PC-9 (cell line): Measurements from ENCODE around the gene ERBB4. TPM values are rescaled to one million over a fixed set of nuclear protein-coding genes. Genes with fewer than 3 reads are reported as not detected.
"Not testable (repeated sequence)": the region's sequence is repeated elsewhere in the genome, so short reads cannot be mapped to it uniquely, and the experiment has no call there.

ENCODE experiments used
- BruUV-seq: library from RNA; stranded (reverse); fragments of 400-500 nt; replicated peaks from 2 replicates; lab custom pipeline; 2021; lab: Mats Ljungman, UMichigan
- CTCF ChIA-PET: fragments of 300-600 bp; sonication (Branson Sonifier 250); formaldehyde crosslinking; loops from one replicate; lab custom pipeline; 2022; ENCODE audit warnings: antibody characterized with exemption; lab: Charles Lee
- POLR2A ChIA-PET: fragments of 300-600 bp; sonication (Branson Sonifier 250); formaldehyde crosslinking; loops from one replicate; lab custom pipeline; 2022; ENCODE audit warnings: antibody characterized with exemption; ENCODE audit not compliant: unreplicated experiment; lab: Charles Lee
- DNase-seq, 2 experiments: peaks; one replicate each; pipeline versions ENCODE4 v3.0.0 to v3.0.0-alpha.2; 2015 to 2022; ENCODE audit warnings: mixed read lengths in 1 of 2
- H2AFZ ChIP-seq: fragments of 200-600 bp; sonication (generic); 2 replicates; pipeline ENCODE4 v1.8.1; 2017; ENCODE audit warnings: antibody characterized with exemption
- H3F3A ChIP-seq: fragments of 200-600 bp; sonication (generic); 2 replicates; pipeline ENCODE4 v1.8.1; 2017; ENCODE audit warnings: antibody characterized with exemption, mild to moderate bottlenecking, low read depth; ENCODE audit not compliant: insufficient read depth
- H3K27ac ChIP-seq: fragments of 200-600 bp; sonication (generic); 2 replicates; pipeline ENCODE4 v1.6.1; 2016; ENCODE audit warnings: mixed run types
- H3K27me3 ChIP-seq: fragments of 200-600 bp; sonication (generic); 2 replicates; pipeline ENCODE4 v1.6.1; 2016; ENCODE audit warnings: low read depth, mixed run types; ENCODE audit not compliant: insufficient read depth
- H3K36me3 ChIP-seq: fragments of 200-600 bp; sonication (generic); 2 replicates; pipeline ENCODE4 v1.6.1; 2016; ENCODE audit warnings: low read depth, mixed run types
- H3K4me1 ChIP-seq: fragments of 200-600 bp; sonication (generic); replicated peaks from 2 replicates; pipeline ENCODE4 v1.6.1; 2016; ENCODE audit warnings: mixed run types; ENCODE audit not compliant: insufficient read depth
- H3K4me2 ChIP-seq: fragments of 200-600 bp; sonication (generic); 2 replicates; pipeline ENCODE4 v1.6.1; 2017; ENCODE audit warnings: mixed run types
- H3K4me3 ChIP-seq: fragments of 200-600 bp; sonication (generic); 2 replicates; pipeline ENCODE4 v1.6.1; 2016; ENCODE audit warnings: mixed run types
- H3K79me2 ChIP-seq: fragments of 200-600 bp; sonication (generic); 2 replicates; pipeline ENCODE4 v1.6.1; 2017; ENCODE audit warnings: low read depth, mixed run types
- H3K9me2 ChIP-seq: fragments of 200-600 bp; sonication (generic); 2 replicates; pipeline ENCODE4 v1.8.1; 2017; ENCODE audit warnings: mild to moderate bottlenecking; ENCODE audit not compliant: insufficient read depth
- H3K9me3 ChIP-seq: fragments of 200-600 bp; sonication (generic); 2 replicates; pipeline ENCODE4 v1.8.1; 2016; ENCODE audit warnings: low read depth; ENCODE audit not compliant: insufficient read depth
- H4K20me1 ChIP-seq: fragments of 200-600 bp; sonication (generic); 2 replicates; pipeline ENCODE4 v1.8.1; 2017; ENCODE audit not compliant: insufficient read depth
- EZH2 ChIP-seq: fragments of 200-600 bp; sonication (generic); IDR thresholded peaks from 2 replicates; pipeline ENCODE4 v1.8.0; 2017; ENCODE audit warnings: antibody characterized with exemption, low read depth
- intact Hi-C: fragments of 100-400 bp; cut with micrococcal nuclease; formaldehyde crosslinking; loops from one replicate; pipeline ENCODE4 v1.10.0; 2022; ENCODE audit not compliant: unreplicated experiment
- total RNA-seq: library from RNA; stranded (reverse); gene quantifications from 2 replicates; pipeline ENCODE4 v1.2.3, GENCODE V29; 2021
- TF ChIP-seq, protein P1 (sequence below): fragments of 200-600 bp; sonication (generic); conservative IDR thresholded peaks from 2 replicates; pipeline ENCODE4 v1.6.1; 2017; ENCODE audit warnings: mixed run types, antibody characterized with exemption, mild to moderate bottlenecking, moderate library complexity

The ERBB4 gene
- total RNA-seq, 1 experiment from 2014 or later, result not detected

DNA sequence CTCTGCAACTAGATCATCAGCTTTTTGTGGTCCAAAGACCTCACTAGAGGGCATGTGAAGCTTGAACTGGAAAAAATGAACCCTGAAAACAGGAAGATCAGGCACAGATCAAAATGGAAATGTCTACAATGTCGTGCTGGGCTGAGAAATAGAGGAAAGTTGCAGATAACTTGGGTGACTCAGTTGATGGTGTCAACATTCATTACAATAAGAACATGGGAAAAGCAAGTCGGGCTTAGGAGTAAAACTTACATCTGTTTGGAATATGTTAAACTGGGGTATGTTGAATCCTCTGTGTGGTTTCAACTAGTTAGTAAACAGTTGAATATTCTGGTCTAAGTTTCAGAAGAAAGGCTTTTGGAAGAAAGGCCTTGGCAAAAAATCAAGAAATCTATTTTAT, 940.4 kb downstream of the ERBB4 start:
- no peaks in the 10 kb centered on the region for H3K79me2 ChIP-seq
- no peaks in the 10 kb centered on the region for H3K36me3 ChIP-seq
- no peak overlapping the region for H3K4me2 ChIP-seq
- H3K9me2 ChIP-seq, result no peaks in the 10 kb centered on the region
- no peak overlapping the region for H2AFZ ChIP-seq
- H3K4me3 ChIP-seq, result no peak overlapping the region
- H3K4me1 ChIP-seq, result no peaks in the 10 kb centered on the region
- BruUV-seq, result no TSS peak
- no peaks in the 10 kb centered on the region for H3K9me3 ChIP-seq
- H3K27me3 ChIP-seq, result no peaks in the 10 kb centered on the region
- intact Hi-C loops, result no loop called here
- ChIA-PET POLR2A (interaction anchor here (0.7 kb wide), 1 partner anchor 204 kb away, joined by 4 read pairs; no protein-coding TSS in a partner anchor), CTCF (no interaction called here)
- no peak for DNase-seq
- no peak overlapping the region for H3K27ac ChIP-seq
- TF ChIP-seq, protein P1, sequence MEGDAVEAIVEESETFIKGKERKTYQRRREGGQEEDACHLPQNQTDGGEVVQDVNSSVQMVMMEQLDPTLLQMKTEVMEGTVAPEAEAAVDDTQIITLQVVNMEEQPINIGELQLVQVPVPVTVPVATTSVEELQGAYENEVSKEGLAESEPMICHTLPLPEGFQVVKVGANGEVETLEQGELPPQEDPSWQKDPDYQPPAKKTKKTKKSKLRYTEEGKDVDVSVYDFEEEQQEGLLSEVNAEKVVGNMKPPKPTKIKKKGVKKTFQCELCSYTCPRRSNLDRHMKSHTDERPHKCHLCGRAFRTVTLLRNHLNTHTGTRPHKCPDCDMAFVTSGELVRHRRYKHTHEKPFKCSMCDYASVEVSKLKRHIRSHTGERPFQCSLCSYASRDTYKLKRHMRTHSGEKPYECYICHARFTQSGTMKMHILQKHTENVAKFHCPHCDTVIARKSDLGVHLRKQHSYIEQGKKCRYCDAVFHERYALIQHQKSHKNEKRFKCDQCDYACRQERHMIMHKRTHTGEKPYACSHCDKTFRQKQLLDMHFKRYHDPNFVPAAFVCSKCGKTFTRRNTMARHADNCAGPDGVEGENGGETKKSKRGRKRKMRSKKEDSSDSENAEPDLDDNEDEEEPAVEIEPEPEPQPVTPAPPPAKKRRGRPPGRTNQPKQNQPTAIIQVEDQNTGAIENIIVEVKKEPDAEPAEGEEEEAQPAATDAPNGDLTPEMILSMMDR, result no peak
- no peak for TF ChIP-seq EZH2
- H4K20me1 ChIP-seq, result no peaks in the 10 kb centered on the region
- H3F3A ChIP-seq, result no peaks in the 10 kb centered on the region

DNA sequence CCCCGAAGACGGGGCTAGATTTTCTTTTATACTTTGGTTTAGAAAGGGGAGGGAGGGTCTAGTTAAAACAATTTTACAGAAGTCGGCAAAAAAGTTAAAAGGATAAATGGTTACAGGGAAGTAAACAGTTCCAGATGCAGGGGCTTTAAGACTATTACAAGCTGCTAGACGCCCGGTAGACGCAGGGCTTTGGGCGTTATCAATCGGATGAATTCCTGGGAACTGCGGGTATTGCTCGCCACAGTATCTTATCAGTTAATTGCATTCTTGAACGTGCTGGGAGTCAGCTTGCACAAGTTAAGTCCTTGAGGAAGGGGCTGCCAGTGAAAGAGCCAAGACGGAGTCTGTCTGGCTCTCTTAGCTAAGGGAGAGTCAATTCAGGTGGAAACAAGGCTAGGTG, 946.6 kb downstream of the ERBB4 start:
- H3K79me2 ChIP-seq, intact Hi-C loops, H3K9me3 ChIP-seq, H3K27me3 ChIP-seq, DNase-seq, H3K9me2 ChIP-seq, H2AFZ ChIP-seq, H3K4me2 ChIP-seq, H3K4me1 ChIP-seq, H3K27ac ChIP-seq, BruUV-seq, CTCF ChIA-PET, H3K4me3 ChIP-seq, H4K20me1 ChIP-seq, POLR2A ChIA-PET, H3F3A ChIP-seq, H3K36me3 ChIP-seq: not testable (repeated sequence)

DNA sequence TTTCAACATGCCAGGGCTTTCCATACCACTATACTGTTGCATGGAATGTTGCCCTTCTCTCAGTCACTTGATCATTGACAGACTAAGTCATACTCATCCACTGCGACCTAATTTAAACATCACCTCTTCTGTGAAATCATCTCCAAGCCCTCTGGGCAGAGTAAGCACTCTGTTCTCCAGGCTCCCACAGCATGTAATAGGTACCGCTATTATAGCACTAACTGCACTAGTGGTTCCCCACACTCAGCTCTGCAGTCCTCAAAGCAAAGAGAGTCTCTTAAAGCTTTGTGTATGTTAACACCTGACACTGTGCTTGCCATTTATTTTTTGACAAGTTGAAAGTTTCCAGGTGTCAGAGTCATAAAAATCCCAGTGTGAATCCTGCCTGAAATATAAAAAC, 947.2 kb downstream of the ERBB4 start:
- no peaks in the 10 kb centered on the region for H3K9me3 ChIP-seq
- intact Hi-C loops, result no loop called here
- no peak overlapping the region for H2AFZ ChIP-seq
- H3K9me2 ChIP-seq, result no peaks in the 10 kb centered on the region
- H3K4me3 ChIP-seq, result no peak overlapping the region
- BruUV-seq, result no TSS peak
- CTCF ChIA-PET, result no interaction called here
- H3K79me2 ChIP-seq, result no peaks in the 10 kb centered on the region
- no peak overlapping the region for H3K4me2 ChIP-seq
- TF ChIP-seq, protein P1, result no peak
- TF ChIP-seq EZH2, result no peak
- no peak for DNase-seq
- POLR2A ChIA-PET, result no interaction called here
- H3K27me3 ChIP-seq, result no peaks in the 10 kb centered on the region
- H4K20me1 ChIP-seq, result no peaks in the 10 kb centered on the region
- H3K36me3 ChIP-seq, result no peaks in the 10 kb centered on the region
- no peak overlapping the region for H3K27ac ChIP-seq
- no peaks in the 10 kb centered on the region for H3K4me1 ChIP-seq
- no peaks in the 10 kb centered on the region for H3F3A ChIP-seq

DNA sequence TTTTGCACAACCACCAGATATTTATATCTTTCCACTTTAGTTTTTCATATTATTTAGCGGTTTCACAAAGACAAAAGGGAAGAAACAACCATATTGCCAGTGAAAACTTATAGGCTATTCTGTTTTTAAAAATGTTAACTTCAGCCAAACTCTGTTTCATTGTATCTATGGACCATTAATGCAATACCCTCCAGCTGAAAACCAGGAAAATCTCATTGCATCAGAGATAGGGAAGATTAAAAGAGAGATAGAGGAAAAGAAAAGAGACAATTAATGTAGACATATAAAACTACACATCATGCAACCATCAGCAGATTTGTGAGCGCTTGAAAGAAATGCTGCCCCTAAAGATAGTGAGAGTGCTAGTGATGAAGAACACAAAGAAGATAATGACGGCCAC, 970.2 kb downstream of the ERBB4 start:
- Histone ChIP-seq H3K4me1 (no peaks in the 10 kb centered on the region), H3K4me2 (no peak overlapping the region), H3K27me3 (no peaks in the 10 kb centered on the region), H2AFZ (no peak overlapping the region), H4K20me1 (no peaks in the 10 kb centered on the region), H3F3A (no peaks in the 10 kb centered on the region), H3K9me2 (no peaks in the 10 kb centered on the region), H3K27ac (no peak overlapping the region), H3K9me3 (no peaks in the 10 kb centered on the region), H3K79me2 (no peaks in the 10 kb centered on the region), H3K4me3 (no peak overlapping the region), H3K36me3 (no peaks in the 10 kb centered on the region)
- intact Hi-C loops, result no loop called here
- DNase-seq, result no peak
- no TSS peak for BruUV-seq
- POLR2A ChIA-PET, result no interaction called here
- CTCF ChIA-PET, result no interaction called here
- no peak for TF ChIP-seq EZH2
- TF ChIP-seq, protein P1, result no peak
